ENCODE results near the gene SGIP1. TPM values are rescaled to one million over a fixed set of nuclear protein-coding genes. Genes with fewer than 3 reads are reported as not detected.

The SGIP1 gene
- total RNA-seq, 1 donor from 2014 or later, result 5.3 TPM

GRCh38 chr1:66605419-66605997, 71.6 kb downstream of the SGIP1 start:
- H3K27ac Mint-ChIP-seq (ENCODE audit: unreplicated experiment), result no peak overlapping the region
- no peak for DNase-seq (ENCODE audit: low read depth, low spot score)
- H3K9me3 Mint-ChIP-seq, result no peaks in the 10 kb centered on the region

GRCh38 chr1:66606362-66607065, 72.6 kb downstream of the SGIP1 start:
- H3K27me3 Mint-ChIP-seq (ENCODE audit: low read depth), result no peaks in the 10 kb centered on the region

More at GRCh38 chr1:66605419-66605997, 71.6 kb downstream of the SGIP1 start:
- H3K27me3 Mint-ChIP-seq (ENCODE audit: low read depth), result no peaks in the 10 kb centered on the region
- no peaks in the 10 kb centered on the region for H3K36me3 Mint-ChIP-seq (ENCODE audit: low read depth)
- H3K4me3 Mint-ChIP-seq, result no peak overlapping the region
- H3K4me1 Mint-ChIP-seq, result no peaks in the 10 kb centered on the region
- TF ChIP-seq CTCF (conservative IDR thresholded peaks at IDR 0.05), result no peak

GRCh38 chr1:66607458-66607857, 73.5 kb downstream of the SGIP1 start:
- DNase-seq (ENCODE audit: low read depth, low spot score), result no peak

More at GRCh38 chr1:66606362-66607065, 72.6 kb downstream of the SGIP1 start:
- no peak overlapping the region for H3K4me3 Mint-ChIP-seq
- H3K9me3 Mint-ChIP-seq, result no peaks in the 10 kb centered on the region
- H3K36me3 Mint-ChIP-seq (ENCODE audit: low read depth), result no peaks in the 10 kb centered on the region
- H3K27ac Mint-ChIP-seq (ENCODE audit: unreplicated experiment), result no peak overlapping the region
- no peaks in the 10 kb centered on the region for H3K4me1 Mint-ChIP-seq
- no peak for DNase-seq (ENCODE audit: low read depth, low spot score)
- TF ChIP-seq CTCF (conservative IDR thresholded peaks at IDR 0.05), result no peak

GRCh38 chr1:66613187-66613586, 79.2 kb downstream of the SGIP1 start:
- H3K36me3 Mint-ChIP-seq (ENCODE audit: low read depth), result no peaks in the 10 kb centered on the region
- DNase-seq (ENCODE audit: low read depth, low spot score), result no peak
- H3K9me3 Mint-ChIP-seq, result no peaks in the 10 kb centered on the region
- H3K4me1 Mint-ChIP-seq, result no peaks in the 10 kb centered on the region
- H3K27me3 Mint-ChIP-seq (ENCODE audit: low read depth), result peaks cover 3% of the 10 kb centered on the region
- no peak overlapping the region for H3K27ac Mint-ChIP-seq (ENCODE audit: unreplicated experiment)
- H3K4me3 Mint-ChIP-seq, result no peak overlapping the region
- TF ChIP-seq CTCF (conservative IDR thresholded peaks at IDR 0.05), result no peak

More at GRCh38 chr1:66607458-66607857, 73.5 kb downstream of the SGIP1 start:
- TF ChIP-seq CTCF (conservative IDR thresholded peaks at IDR 0.05), result no peak
- no peak overlapping the region for H3K27ac Mint-ChIP-seq (ENCODE audit: unreplicated experiment)
- H3K9me3 Mint-ChIP-seq, result no peaks in the 10 kb centered on the region
- no peaks in the 10 kb centered on the region for H3K4me1 Mint-ChIP-seq
- no peak overlapping the region for H3K4me3 Mint-ChIP-seq
- peaks cover 3% of the 10 kb centered on the region for H3K27me3 Mint-ChIP-seq (ENCODE audit: low read depth)
- H3K36me3 Mint-ChIP-seq (ENCODE audit: low read depth), result no peaks in the 10 kb centered on the region

- no peaks in the 10 kb centered on the region for H3K36me3 Mint-ChIP-seq (ENCODE audit: low read depth)
- no peaks in the 10 kb centered on the region for H3K27me3 Mint-ChIP-seq (ENCODE audit: low read depth)
- no peak for DNase-seq (ENCODE audit: low read depth, low spot score)
- H3K4me3 Mint-ChIP-seq, result no peak overlapping the region
- no peaks in the 10 kb centered on the region for H3K4me1 Mint-ChIP-seq
- TF ChIP-seq CTCF (conservative IDR thresholded peaks at IDR 0.05), result no peak
- no peak overlapping the region for H3K27ac Mint-ChIP-seq (ENCODE audit: unreplicated experiment)
- H3K9me3 Mint-ChIP-seq, result peaks cover 3% of the 10 kb centered on the region
Measured at GRCh38 chr1:66617362-66618184, 83.6 kb downstream of the SGIP1 start.

All from neural crest cell (in vitro differentiated cells).